ENCODE results near the gene AHSA1.

- TF ChIP-seq FOXP2 (optimal IDR thresholded peaks at IDR 0.05; ENCODE audit: borderline replicate concordance, extremely low read depth, extremely low read length, insufficient read depth) (no peak), POLR2AphosphoS5 (IDR thresholded peaks at IDR 0.05; ENCODE audit: low read depth, low read length) (no peak), TAF1 (IDR thresholded peaks at IDR 0.05; ENCODE audit: borderline replicate concordance, insufficient read depth, low read length) (no peak), SIN3A (IDR thresholded peaks at IDR 0.05; ENCODE audit: borderline replicate concordance, insufficient read depth, low read length) (no peak)
- TF ChIP-seq, protein P1, sequence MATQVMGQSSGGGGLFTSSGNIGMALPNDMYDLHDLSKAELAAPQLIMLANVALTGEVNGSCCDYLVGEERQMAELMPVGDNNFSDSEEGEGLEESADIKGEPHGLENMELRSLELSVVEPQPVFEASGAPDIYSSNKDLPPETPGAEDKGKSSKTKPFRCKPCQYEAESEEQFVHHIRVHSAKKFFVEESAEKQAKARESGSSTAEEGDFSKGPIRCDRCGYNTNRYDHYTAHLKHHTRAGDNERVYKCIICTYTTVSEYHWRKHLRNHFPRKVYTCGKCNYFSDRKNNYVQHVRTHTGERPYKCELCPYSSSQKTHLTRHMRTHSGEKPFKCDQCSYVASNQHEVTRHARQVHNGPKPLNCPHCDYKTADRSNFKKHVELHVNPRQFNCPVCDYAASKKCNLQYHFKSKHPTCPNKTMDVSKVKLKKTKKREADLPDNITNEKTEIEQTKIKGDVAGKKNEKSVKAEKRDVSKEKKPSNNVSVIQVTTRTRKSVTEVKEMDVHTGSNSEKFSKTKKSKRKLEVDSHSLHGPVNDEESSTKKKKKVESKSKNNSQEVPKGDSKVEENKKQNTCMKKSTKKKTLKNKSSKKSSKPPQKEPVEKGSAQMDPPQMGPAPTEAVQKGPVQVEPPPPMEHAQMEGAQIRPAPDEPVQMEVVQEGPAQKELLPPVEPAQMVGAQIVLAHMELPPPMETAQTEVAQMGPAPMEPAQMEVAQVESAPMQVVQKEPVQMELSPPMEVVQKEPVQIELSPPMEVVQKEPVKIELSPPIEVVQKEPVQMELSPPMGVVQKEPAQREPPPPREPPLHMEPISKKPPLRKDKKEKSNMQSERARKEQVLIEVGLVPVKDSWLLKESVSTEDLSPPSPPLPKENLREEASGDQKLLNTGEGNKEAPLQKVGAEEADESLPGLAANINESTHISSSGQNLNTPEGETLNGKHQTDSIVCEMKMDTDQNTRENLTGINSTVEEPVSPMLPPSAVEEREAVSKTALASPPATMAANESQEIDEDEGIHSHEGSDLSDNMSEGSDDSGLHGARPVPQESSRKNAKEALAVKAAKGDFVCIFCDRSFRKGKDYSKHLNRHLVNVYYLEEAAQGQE (IDR thresholded peaks at IDR 0.05; ENCODE audit: insufficient read depth in 1 of 2, low read depth in 2 of 2, low read length in 2 of 2) = no peak
Measured at GRCh38 chr14:77488558-77488957, 30.7 kb downstream of the AHSA1 start.
